Fibroblast of skin of left biceps (primary cell): ENCODE data around the gene GALNT5.
A peak's percentile ranks its signal among the peaks of the same experiment; 100 is the strongest.

Experiments
- DNase-seq, 2 experiments: peaks; one replicate each; pipeline ENCODE4 v3.0.0-alpha.2; 2013; ENCODE audit warnings: low read depth in 2 of 2

GALNT5 gene

DNA sequence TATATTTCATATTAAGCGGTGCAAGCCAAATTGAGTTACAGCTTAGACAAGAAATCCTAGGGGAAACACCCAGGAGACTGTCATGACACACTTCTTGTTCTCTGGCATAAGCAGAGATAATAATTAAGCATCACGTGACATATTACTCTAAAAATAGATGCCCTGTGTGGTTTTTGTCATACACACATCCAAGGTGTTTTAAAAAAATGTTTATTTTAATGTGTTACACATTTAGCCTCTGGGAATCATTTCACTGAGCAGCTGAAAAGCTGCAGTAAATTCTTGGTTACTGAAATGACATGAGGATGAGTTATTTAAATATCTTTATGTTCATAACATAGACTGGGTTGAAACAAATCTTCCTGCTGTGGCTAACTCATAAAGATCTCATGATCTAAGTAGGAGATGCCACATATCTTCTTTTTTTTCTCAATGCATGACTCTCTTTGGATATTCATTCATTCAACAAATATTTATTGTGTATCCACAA, 106.2 kb downstream of the GALNT5 start:
- DNase-seq, result peak; percentile 55 to 68
